GM19043 (cell line): ENCODE results near the gene MNS1.
"Not testable (repeated sequence)": the region's sequence is repeated elsewhere in the genome, so short reads cannot be mapped to it uniquely, and the experiment has no call there.

Experiments used
- ATAC-seq: cut with Tn5 transposase; IDR thresholded peaks from one replicate; pipeline ENCODE4 v1.9.1; 2021; ENCODE audit warnings: low read depth; ENCODE audit not compliant: unreplicated experiment

Gene MNS1

GRCh38 chr15:56464893-56465520, at the start of gene MNS1:
MNS1 (minus strand) TSS chr15:56465137; CDS start chr15:56464972, 165 bp downstream.
- ATAC-seq = peak; percentile 99

GRCh38 chr15:56496635-56497034, 31.7 kb upstream of the MNS1 start:
- no peak for ATAC-seq

GRCh38 chr15:56495533-56495932, 30.6 kb upstream of the MNS1 start:
- ATAC-seq = no peak

- ATAC-seq = no peak
These were observed 30.1 kb upstream of the MNS1 start for GRCh38 chr15:56495053-56495452.

- no peak for ATAC-seq
These were observed 28.0 kb upstream of the MNS1 start for GRCh38 chr15:56492791-56493555.

GRCh38 chr15:56492236-56492635, 27.3 kb upstream of the MNS1 start:
- no peak for ATAC-seq

GRCh38 chr15:56491110-56491722, 26.3 kb upstream of the MNS1 start:
- no peak for ATAC-seq

GRCh38 chr15:56490461-56490860, 25.5 kb upstream of the MNS1 start:
- ATAC-seq = no peak

GRCh38 chr15:56486206-56486605, 21.3 kb upstream of the MNS1 start:
- ATAC-seq = not testable (repeated sequence)

GRCh38 chr15:56485426-56485825, 20.5 kb upstream of the MNS1 start:
- not testable (repeated sequence) for ATAC-seq

- ATAC-seq = no peak
These were observed 19.4 kb upstream of the MNS1 start for GRCh38 chr15:56484287-56484686.

- no peak for ATAC-seq
These were observed 10.4 kb upstream of the MNS1 start for GRCh38 chr15:56475351-56475750.

- ATAC-seq = no peak
These were observed 8.1 kb upstream of the MNS1 start for GRCh38 chr15:56473017-56473416.

GRCh38 chr15:56472278-56472677, 7.3 kb upstream of the MNS1 start:
- no peak for ATAC-seq

- no peak for ATAC-seq
These were observed 6.6 kb upstream of the MNS1 start for GRCh38 chr15:56471440-56472069.

GRCh38 chr15:56469483-56469882, 4.5 kb upstream of the MNS1 start:
- ATAC-seq = no peak

- peak; percentile 37 for ATAC-seq
These were observed 3.5 kb upstream of the MNS1 start for GRCh38 chr15:56468401-56468800.

GRCh38 chr15:56467616-56468015, 2.7 kb upstream of the MNS1 start:
- no peak for ATAC-seq

- ATAC-seq = no peak
These were observed 4.0 kb downstream of the MNS1 start for GRCh38 chr15:56460947-56461346.

- no peak for ATAC-seq
These were observed 4.9 kb downstream of the MNS1 start for GRCh38 chr15:56460071-56460470.

GRCh38 chr15:56459096-56459495, 5.8 kb downstream of the MNS1 start:
- ATAC-seq = no peak
